HG02852 (cell line): Measurements from ENCODE around the gene RFESD.

Source experiments
- ATAC-seq: cut with Tn5 transposase; IDR thresholded peaks from one replicate; pipeline ENCODE4 v1.9.1; 2021; ENCODE audit warnings: mild to moderate bottlenecking, moderate library complexity; ENCODE audit not compliant: unreplicated experiment

RFESD gene

DNA sequence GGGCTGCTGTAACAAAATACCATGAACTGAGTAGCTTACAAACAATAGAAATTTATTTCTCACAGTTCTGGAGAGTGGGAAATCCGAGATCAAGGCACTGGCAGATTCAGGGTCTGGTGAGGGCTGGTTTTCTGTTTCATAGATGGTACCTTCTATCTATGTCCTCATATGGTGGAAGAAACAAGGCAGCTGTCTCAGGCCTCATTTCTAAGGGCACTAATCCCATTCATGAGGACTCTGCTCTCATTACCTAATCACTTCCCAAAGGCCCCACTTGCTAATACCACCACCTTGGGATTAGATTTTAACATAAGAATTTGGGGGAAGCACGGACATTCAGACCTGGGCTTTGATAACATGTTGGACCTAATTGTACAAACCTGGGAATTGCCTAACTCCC is 13.5 kb downstream of the RFESD start:
- no peak for ATAC-seq

GRCh38 chr5:95662946-95663345 is 16.4 kb downstream of the RFESD start:
- ATAC-seq = no peak

DNA sequence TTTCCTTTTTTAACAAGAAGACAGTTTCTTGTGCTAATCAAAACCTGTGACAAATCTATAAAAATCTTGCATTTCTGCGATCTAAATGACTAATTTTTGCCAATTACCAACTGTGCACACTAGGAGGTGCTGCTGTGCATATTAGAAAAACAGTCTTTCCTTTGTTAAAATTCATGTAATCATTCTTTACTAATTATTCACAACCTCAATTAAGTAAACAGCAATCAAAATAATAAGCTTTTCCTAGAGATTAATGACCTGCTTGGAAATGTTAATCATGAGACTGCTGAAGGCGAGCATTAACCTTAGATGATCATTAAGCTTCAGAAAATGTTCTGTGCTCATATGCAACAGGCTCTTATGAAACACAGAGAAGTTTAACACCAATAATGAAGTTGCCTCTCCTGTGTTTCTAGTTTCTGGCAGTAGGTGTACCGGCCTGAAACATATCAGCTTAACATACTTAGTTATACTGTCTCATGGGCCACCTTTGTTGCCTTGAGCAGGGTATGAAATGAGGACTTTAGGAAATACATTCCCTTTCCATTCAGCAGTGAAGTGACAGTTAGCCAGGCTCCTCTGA is 17.7 kb downstream of the RFESD start:
- ATAC-seq = no peak

GRCh38 chr5:95667061-95667618 is 20.6 kb downstream of the RFESD start:
- no peak for ATAC-seq

- ATAC-seq = no peak
Observed at GRCh38 chr5:95667678-95668077, 21.1 kb downstream of the RFESD start.

GRCh38 chr5:95668216-95668615 is 21.6 kb downstream of the RFESD start:
- ATAC-seq = no peak

GRCh38 chr5:95668728-95669127 is 22.2 kb downstream of the RFESD start:
- ATAC-seq = no peak

DNA sequence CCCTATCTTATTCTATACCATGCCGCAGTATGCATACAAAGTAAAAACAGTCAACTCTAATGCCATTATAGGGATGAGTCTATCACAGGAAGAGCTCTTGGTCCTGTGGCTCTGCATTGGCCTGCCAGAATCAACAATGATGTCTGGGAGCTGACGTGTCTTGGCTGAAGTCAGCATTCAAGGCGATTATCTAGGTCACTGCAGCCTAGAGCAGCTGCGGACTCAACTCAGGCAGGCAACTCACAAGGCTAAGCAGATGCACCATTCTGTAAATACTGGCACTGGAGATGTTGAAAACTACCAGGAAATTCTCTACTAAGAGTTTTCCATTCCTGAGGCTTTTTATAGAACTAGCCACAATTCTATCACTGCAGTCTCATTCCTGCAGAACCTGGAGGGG is 23.0 kb downstream of the RFESD start:
- no peak for ATAC-seq

DNA sequence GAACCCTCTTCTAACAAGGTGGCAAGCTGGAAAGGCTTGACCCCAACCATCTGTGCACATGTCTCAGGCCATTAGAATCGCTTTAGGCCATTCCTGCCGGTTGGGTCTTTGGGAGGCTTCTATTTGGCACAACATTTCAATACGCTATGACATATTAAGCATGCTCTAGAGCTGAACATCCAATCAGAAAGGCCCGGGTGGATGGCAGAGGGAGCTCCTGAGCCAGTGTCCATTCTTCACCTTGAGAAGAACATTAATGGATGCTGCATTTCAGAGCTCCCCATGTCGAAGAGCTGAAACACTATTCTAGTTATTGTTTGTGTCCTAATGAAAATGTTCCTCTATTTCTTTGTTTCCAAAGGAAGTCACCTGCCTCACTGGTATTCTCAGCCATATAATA is 23.4 kb downstream of the RFESD start:
- no peak for ATAC-seq

DNA sequence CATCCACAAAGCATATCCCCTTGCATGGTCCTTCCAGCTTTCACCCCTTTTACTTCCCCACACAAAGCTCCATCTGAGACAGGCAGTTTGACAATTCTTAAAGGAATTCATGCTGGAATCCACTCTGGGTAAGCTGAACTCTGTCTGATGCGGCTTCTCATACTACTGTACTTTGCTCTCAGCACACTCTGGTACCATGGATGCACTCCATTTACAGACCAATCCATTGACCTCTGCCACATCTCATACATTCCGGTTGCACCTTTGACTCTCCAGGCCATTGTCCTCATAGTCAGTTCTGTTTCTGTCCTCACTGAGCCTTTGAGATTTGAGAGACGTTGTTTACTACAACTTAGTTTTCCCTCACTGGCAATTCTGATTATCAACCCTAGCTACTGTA is 24.0 kb downstream of the RFESD start:
- no peak for ATAC-seq

DNA sequence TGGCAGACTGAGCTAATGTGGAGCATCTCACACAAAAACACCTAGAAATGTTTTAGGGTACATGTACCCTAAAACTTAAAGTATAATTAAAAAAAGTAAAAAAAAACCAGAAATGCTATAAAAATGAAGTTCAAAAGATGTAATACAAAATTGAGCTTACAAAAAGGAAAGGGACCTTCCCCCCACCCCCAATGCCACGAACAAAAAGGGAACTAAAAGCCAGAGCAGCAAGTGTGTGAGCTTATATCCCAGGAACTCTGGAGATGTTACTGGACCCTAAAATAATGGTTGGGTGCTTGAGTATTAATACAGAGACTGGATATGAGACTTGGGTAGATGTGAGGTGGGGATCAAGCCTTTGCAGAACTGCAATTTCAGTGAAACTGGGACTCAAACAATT is 25.2 kb downstream of the RFESD start:
- ATAC-seq = no peak

- ATAC-seq = no peak
Observed at GRCh38 chr5:95672641-95673040, 26.1 kb downstream of the RFESD start.

DNA sequence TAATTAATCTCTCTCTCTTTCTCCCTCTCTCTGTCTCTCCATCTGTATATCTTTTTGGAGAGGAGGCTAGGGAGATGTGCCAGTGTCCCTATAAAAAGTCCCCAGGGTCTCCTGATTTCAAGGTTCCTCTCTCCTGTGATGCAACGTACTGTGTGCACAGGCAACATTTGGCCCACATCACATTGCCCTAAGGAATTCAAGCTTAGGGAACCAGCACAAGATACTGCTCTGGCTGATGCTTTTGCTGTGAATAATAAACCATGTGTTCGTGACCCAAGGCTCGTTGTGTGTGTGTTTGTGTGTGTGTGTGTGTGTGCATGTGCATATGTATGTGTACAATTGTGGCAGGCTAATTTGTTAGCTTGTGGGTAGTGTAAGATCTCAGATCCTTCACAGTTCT is 26.5 kb downstream of the RFESD start:
- ATAC-seq = no peak

GRCh38 chr5:95682891-95683290 is 36.3 kb downstream of the RFESD start, which contains the start of gene SPATA9:
Gene SPATA9, minus strand, starts transcription at chr5:95682991. Its CDS starts 137 bp downstream, at chr5:95682854.
- ATAC-seq = no peak

DNA sequence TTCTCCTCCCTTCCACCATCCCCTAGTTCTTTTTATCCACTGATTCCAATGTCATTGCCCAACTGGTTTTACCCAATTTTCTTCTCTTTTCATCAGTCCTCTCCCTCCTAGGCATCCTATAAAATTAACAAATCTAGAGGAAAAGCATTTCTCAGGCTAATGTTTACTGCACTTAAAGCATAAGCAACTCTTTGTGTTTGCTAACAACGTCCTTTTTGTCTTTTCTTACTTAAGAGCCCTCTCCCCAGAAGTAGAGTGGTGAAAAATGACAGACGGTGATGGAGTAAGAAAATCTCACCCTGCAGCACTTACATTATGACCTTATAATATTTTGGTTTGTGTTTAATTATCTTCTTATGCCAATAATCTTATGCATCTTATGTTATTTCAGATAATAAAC is 37.8 kb downstream of the RFESD start:
- no peak for ATAC-seq

DNA sequence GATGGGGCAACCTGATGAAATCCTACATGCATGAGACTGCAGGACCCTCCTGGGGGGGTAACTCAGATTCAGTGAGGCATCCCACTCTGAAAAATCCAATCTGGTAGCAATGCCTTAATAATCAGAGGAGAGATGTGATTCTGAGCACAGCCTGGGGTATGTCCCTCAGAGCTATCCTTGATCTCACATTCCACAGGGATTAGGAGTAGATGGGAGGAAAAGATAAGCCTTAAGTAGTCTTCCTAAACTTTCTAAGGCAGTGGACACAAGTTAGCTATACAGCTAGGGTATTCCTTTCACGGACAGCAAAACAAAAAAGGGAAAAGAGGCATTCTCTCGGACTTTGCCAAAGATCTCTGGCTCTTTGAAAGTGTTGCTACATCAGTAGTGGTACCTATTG is 40.1 kb downstream of the RFESD start:
- ATAC-seq = no peak

GRCh38 chr5:95689680-95690079 is 43.1 kb downstream of the RFESD start:
- ATAC-seq = no peak

- ATAC-seq = no peak
Observed at GRCh38 chr5:95690333-95690732, 43.8 kb downstream of the RFESD start.

DNA sequence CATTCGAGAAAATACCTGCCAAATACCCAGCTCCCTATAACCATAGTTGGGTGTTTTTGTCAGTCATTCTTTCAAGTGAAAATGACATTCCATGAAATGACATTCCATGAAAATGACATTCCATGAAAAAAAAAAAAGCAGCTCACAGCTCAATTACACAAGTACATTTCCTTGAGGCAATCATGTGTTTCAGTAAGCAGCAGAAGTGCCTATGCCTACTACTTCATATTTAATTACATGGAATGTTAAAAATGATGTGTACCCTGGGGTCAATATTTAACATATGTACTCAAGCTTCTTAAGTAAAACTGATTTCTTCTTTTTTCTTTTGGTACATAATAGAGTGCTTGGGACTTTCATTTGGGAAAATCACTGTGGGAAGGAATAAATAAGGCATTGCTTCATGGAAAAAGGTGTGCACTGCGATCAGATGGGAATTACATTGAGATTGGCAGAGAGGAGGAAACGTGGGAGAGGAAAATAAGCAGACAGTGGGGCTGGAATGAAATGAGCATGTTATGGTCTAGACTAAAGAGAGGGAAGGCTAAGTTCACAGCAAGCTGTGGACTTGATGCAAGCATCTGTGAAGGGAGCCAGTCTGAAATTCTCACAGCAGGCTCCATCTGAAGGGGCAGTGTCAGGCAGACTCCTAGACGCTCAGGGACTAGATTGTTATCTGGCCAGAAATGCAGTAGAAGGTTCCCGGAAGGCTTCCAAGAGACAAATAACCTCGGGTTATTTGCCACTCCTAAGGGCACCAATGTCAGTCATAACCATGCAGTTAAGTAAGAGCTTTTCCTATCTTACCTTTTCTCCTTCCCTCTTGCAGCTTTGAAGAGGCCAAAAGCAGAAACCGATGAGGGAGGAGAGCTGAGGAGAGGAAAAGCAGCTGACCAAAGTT is 51.5 kb downstream of the RFESD start:
- no peak for ATAC-seq

DNA sequence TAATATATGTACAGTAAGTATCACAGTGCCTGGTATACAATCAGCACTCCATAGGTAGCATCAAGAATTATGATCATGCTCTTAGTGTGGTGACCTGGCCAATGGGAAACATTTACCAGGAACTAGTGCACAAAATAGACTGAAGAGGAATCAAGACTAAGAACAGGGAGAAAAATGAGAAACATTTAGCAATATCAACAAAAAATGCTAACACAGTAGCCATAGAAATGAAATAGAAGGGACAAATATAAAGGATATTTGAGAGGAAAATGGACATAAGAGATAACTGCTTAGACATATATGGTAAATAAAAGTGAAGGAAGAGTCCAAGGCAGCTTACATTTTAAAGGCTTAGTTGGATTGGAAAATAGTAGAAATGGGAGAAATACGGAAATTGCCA is 52.8 kb downstream of the RFESD start:
- ATAC-seq = no peak

DNA sequence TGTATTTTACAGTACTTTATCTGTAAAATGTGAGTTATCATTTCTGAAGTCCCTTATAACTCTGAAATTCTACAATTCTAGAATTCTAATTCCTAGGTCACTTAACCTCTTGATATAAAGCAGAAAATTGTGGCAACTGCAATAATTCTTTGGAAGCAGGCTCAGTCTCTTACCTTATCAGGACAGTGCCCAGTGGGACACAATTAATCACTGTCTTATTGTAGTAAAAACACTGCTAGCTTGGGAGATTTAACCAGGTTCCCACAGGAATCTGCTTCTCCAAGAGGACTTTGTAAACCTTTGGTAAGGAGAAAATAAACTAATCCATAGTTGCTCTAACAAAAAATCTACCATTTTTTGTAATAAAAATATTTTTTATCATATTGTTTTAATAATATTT is 54.5 kb downstream of the RFESD start:
- ATAC-seq = no peak

GRCh38 chr5:95704150-95704549 is 57.6 kb downstream of the RFESD start:
- ATAC-seq = no peak
